GM19468 (cell line): Measurements from ENCODE around the gene TIMM50.
"Not testable (repeated sequence)": the region's sequence is repeated elsewhere in the genome, so short reads cannot be mapped to it uniquely, and the experiment has no call there.

Source experiments
- ATAC-seq: cut with Tn5 transposase; IDR thresholded peaks from one replicate; pipeline ENCODE4 v1.9.1; 2021; ENCODE audit warnings: mild to moderate bottlenecking, moderate library complexity, moderate number of reproducible peaks; ENCODE audit not compliant: unreplicated experiment; ENCODE audit errors: extremely low read depth

TIMM50 gene

GRCh38 chr19:39480337-39481228 lies at the start of gene TIMM50:
Gene TIMM50, plus strand, starts transcription at chr19:39480838. Its CDS starts 16 bp downstream, at chr19:39480854.
- ATAC-seq, result peak; percentile 59

GRCh38 chr19:39432677-39433025 lies 48.0 kb upstream of the TIMM50 start:
- no peak for ATAC-seq

- no peak for ATAC-seq
These were observed 47.1 kb upstream of the TIMM50 start for GRCh38 chr19:39433480-39434079.

- no peak for ATAC-seq
These were observed 46.2 kb upstream of the TIMM50 start for GRCh38 chr19:39434123-39435076.

DNA sequence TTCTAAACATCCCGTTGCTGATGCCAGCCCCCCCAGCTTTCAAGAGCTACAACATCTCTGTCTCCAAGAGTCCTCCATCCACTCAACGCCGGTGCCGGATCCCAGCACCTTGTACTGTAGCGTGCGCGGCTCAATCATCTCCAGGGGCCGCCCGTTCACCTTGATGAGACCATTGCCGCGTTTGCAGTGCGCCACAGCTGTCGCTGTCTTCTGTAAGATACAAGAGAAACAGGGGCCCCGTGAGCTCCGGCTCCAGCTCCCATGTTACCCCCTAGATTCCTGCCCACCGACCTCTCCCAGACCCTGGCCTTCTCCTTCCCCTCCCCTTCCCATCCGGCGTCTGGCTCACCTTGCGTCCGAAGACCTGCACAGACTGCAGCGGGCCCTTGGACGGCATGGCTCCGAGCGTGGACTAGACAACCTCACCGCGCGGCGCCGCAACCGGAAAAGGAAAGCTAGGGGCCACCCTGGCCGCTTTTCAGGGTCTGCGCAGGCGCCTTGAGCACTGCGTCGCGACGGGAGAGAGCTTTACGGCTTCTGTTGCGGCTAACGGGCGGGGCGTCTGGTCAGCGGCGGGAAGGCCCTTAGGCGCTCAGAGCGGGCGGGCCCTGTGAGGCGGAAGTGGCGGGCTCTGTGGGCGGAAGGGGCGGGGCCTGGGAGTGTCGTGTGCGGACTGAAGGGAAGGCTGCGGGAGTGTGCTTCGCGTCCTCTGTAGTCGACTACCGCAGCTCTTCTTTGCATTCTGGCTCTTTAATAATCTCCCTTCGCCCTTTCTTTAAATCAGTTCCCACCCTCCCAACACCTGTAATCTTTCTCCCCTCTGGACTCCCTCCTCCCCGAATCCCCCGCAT lies 44.9 kb upstream of the TIMM50 start, which contains the start of gene RPS16:
Gene RPS16 (minus strand): TSS at position 451 of the 851 bp plus-strand sequence. CDS start 54 bp downstream, at position 397.
- ATAC-seq, result peak; percentile 80

DNA sequence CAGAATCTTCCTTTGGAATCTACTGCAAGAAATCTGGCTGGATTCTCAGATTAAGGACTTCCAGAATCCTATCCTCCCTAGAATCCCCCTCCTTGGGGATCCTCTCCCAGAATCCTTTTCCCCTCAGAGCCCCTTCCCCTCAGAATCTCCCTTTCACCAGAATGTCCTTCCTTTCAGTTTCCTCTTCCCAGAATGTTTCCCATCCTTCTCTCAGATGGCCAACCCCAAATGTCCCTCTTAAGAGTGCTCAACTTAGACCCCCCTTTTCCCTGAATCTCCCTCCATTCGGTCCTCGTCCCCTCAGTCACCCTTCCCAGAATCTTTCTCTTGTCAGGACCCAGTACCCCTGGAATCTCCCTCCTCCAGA lies 44.3 kb upstream of the TIMM50 start:
- no peak for ATAC-seq

DNA sequence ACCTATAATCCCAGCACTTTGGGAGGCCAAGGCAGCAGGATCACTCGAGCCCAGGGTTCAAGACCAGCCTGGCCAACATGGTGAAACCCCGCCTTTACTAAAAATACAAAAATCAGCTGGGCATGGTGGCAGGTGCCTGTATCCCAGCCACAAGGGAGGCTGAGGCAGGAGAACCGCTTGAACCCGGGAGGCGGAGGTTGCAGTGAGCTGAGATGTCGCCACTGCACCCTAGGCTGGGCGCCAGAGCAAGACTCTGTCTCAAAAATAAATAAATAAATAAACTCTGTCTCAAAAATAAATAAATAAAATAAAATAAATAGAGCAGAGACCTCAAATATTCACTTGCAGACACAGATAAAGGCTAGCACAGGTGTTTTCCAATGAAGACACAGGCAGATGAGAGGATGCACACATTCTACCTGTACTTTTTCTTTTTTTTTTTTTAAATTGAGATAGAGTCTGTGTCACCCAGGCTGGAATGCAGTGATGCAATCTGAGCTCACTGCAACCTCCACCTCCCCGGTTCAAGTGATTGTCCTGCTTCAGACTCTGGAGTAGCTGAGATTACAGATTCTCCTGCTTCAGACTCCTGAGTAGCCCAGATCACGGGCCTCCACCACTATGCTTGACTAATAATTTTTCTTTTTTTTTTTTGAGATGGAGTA lies 42.2 kb upstream of the TIMM50 start:
- no peak for ATAC-seq

DNA sequence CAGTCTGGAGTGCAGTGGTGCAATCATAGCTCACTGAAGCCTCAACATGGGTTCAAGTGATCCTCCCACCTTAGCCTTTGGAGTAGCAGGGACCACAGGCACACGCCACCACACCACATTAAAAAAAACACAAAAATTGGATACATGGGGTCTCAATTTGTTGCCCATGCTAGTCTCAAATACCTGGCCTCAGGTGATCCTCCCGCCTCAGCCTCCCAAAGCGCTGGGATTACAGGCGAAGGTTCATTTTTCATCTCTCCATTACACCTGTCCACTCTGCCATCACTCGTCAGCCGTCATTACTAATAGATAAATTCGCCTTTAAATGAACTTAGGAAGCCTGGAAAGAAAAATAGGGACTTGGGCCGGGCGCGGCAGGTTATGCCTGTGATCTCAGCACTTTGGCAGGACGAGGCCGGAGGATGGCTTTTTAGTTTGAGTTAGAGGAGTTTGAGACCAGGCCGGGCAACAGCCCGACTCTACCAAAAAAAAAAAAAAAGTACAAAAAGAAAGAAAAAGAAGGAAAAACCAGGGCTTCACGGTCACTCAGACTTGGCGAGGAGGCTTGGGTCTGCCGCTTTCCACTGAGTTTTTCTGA lies 35.9 kb upstream of the TIMM50 start:
- no peak for ATAC-seq

DNA sequence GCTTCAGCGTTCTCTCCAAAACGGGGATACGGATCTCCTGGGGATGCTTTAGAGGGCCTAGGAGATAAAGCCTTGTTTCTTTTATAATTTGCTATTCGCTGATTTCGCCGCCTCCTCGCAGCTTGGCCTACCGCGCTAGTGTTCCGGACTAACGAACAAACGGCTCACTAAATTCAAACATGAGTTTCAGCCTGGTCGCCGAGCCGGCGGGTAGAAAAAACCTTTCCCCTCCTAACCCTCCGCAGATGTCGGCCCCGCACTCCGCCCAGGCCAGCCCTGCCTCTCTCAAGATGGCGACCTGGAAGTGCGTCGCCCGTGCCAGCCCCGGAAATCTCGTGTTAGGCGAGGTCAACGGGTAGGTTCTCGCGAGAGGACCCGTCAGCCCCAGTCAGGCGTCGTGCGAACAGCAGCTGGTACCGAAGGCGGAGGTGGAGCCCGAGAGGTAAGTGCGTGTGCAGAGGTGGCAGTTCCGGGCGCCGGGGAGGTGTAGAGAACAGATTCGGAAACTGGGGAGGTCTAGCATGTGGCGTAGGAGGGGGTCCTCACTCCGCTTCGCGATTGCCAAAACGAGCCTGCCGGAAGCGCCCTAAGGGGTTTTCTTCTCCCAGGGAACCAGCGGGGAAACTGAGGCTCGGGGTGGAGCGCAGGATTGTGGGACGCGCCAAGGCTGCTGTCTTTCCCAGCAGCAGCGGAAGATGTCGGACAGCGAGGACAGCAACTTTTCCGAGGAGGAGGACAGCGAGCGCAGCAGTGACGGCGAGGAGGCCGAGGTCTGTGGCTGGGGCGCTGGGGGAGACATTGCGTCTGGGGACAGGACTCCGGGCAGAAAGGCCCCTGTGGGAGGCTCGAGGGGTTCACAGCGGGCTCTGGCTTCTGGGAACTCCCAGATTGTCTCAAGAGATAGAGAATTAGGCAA lies 35.2 kb upstream of the TIMM50 start, which contains the start of gene SUPT5H:
Gene SUPT5H (plus strand): TSS at position 387 of the 916 bp plus-strand sequence. CDS start 309 bp downstream, at position 696.
- ATAC-seq, result peak; percentile 62

- no peak for ATAC-seq
These were observed 34.1 kb upstream of the TIMM50 start for GRCh38 chr19:39446365-39447084.

DNA sequence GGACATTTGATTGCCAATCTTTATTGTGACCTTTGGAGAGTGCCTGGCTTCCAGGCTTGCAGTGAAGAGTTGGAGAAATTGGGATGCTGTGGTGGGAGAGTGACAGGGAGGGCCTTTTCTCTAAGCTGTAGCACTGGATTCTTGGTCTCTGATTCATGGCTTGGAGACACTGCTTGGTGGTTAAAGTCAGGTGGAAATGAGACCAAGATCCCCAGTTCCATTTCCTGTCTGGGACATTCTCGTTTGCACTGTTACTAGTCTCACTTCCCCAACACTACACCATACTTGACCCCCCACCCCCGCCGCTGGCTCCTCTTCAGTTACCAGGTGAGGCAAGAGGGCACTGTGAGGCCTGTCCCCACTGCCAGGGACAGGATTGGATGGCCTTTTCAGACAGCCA lies 32.4 kb upstream of the TIMM50 start:
- no peak for ATAC-seq

GRCh38 chr19:39449116-39449797 lies 31.4 kb upstream of the TIMM50 start:
- ATAC-seq, result no peak

GRCh38 chr19:39451257-39451656 lies 29.4 kb upstream of the TIMM50 start:
- ATAC-seq, result not testable (repeated sequence)

DNA sequence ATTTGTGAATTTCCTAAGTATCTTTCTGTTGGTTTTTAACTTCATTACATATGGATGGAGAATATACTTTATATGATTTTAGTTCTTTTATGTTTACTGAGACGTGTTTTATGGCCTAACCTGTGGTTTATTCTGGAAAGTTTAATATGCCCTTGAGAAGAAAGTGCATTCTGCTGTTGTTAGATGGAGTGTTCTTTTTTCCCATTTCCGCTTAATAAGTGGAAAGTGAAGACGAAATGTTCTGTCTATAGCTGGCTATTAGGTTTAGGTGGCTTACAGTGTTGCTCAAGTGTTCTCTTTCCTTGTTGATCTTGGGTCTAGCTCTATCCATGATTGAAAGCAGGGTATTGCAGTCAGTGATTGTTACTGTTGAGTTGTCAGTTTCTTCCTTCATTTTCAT lies 17.2 kb upstream of the TIMM50 start:
- no peak for ATAC-seq

DNA sequence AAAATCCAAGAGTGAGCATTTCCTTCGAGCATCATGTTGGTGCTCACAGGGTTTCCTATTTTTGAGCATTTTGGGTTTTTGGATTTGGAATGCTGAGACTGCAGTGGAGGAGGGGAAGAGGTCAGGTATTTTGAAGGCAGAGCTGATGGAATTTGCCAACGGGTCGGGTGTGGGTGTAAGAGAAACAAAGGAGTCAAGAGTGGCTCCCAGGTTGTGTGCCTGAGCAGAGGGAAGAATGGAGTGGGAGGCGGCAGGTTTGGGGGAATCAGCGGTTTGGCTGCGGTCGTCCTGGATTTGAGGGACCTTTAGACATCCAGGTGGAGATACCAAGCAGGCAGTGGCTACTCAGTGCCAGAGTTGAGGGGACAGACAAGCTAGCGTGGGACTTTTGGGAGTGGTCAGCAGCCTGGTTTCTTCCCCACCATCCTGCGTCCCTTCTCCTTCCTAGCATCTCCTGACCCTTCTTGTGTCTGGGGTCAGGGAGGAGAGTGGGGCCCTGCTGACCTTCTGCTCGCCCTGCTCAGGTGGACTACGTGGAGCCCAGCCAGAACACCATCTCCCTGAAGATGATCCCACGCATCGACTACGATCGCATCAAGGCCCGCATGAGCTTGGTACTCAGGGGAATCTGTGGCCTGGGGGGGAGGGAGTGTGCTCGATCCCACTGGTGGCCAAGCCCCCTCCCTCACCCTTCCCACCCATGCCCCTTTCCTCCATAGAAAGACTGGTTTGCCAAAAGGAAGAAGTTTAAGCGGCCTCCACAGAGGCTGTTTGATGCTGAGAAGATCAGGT lies 14.5 kb upstream of the TIMM50 start:
- ATAC-seq, result no peak

- ATAC-seq, result no peak
These were observed 12.7 kb upstream of the TIMM50 start for GRCh38 chr19:39467941-39468340.
